ENCODE results near the gene DISP3. TPM values are rescaled to one million over a fixed set of nuclear protein-coding genes. Genes with fewer than 3 reads are reported as not detected.

DISP3 gene
- total and polyA plus RNA-seq, 9 donors = 0.08 to 0.36 (median 0.23) TPM; not detected in 5

- DNase-seq = no peak
- H3K9me3 ChIP-seq = no peaks in the 10 kb centered on the region
- WGBS, 3 donors = 52 to 61% (median 55%) methylated on average over 16 of the region's 16 CpGs
- H3K27ac ChIP-seq = no peak overlapping the region
- TF ChIP-seq POLR2A (IDR thresholded peaks at IDR 0.05) (no peak), EP300 (IDR thresholded peaks at IDR 0.05) (no peak)
- TF ChIP-seq, protein P1, sequence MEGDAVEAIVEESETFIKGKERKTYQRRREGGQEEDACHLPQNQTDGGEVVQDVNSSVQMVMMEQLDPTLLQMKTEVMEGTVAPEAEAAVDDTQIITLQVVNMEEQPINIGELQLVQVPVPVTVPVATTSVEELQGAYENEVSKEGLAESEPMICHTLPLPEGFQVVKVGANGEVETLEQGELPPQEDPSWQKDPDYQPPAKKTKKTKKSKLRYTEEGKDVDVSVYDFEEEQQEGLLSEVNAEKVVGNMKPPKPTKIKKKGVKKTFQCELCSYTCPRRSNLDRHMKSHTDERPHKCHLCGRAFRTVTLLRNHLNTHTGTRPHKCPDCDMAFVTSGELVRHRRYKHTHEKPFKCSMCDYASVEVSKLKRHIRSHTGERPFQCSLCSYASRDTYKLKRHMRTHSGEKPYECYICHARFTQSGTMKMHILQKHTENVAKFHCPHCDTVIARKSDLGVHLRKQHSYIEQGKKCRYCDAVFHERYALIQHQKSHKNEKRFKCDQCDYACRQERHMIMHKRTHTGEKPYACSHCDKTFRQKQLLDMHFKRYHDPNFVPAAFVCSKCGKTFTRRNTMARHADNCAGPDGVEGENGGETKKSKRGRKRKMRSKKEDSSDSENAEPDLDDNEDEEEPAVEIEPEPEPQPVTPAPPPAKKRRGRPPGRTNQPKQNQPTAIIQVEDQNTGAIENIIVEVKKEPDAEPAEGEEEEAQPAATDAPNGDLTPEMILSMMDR (IDR thresholded peaks at IDR 0.05) = no peak
- intact Hi-C loops (cut with DNase I) = no loop called here
- no peaks in the 10 kb centered on the region for H3K36me3 ChIP-seq
- H3K4me3 ChIP-seq = no peak overlapping the region
- no peaks in the 10 kb centered on the region for H3K27me3 ChIP-seq
- no peaks in the 10 kb centered on the region for H3K4me1 ChIP-seq (ENCODE audit: insufficient read depth)
Measured at GRCh38 chr1:11566042-11566850, 87.3 kb downstream of the DISP3 start.

- no peak overlapping the region for H3K4me3 ChIP-seq
- no peaks in the 10 kb centered on the region for H3K9me3 ChIP-seq
- intact Hi-C loops (cut with DNase I) = no loop called here
- WGBS, 3 donors = 79 to 83% (median 80%) methylated on average over 11 of the region's 11 CpGs
- H3K27me3 ChIP-seq = no peaks in the 10 kb centered on the region
- TF ChIP-seq EP300 (IDR thresholded peaks at IDR 0.05) = no peak
- TF ChIP-seq POLR2A (IDR thresholded peaks at IDR 0.05) = no peak
- TF ChIP-seq, protein P1 (IDR thresholded peaks at IDR 0.05) = no peak
- no peak overlapping the region for H3K27ac ChIP-seq
- no peaks in the 10 kb centered on the region for H3K4me1 ChIP-seq (ENCODE audit: insufficient read depth)
- no peak for DNase-seq
- H3K36me3 ChIP-seq = no peaks in the 10 kb centered on the region
Measured at GRCh38 chr1:11567244-11568065, 88.5 kb downstream of the DISP3 start.

GRCh38 chr1:11568687-11569086, 89.7 kb downstream of the DISP3 start:
- H3K36me3 ChIP-seq = no peaks in the 10 kb centered on the region
- no peaks in the 10 kb centered on the region for H3K4me1 ChIP-seq (ENCODE audit: insufficient read depth)
- no peaks in the 10 kb centered on the region for H3K27me3 ChIP-seq
- TF ChIP-seq EP300 (IDR thresholded peaks at IDR 0.05) = no peak
- TF ChIP-seq, protein P1 (IDR thresholded peaks at IDR 0.05) = no peak
- TF ChIP-seq POLR2A (IDR thresholded peaks at IDR 0.05) = no peak
- no peaks in the 10 kb centered on the region for H3K9me3 ChIP-seq
- H3K4me3 ChIP-seq = no peak overlapping the region
- no peak for DNase-seq
- intact Hi-C loops (cut with DNase I) = no loop called here
- H3K27ac ChIP-seq = no peak overlapping the region
- WGBS, 3 donors = 51 to 69% (median 62%) methylated on average over 8 of the region's 8 CpGs

- Histone ChIP-seq H3K9me3 (no peaks in the 10 kb centered on the region), H3K4me1 (ENCODE audit: insufficient read depth) (no peaks in the 10 kb centered on the region), H3K4me3 (no peak overlapping the region), H3K27me3 (no peaks in the 10 kb centered on the region), H3K27ac (no peak overlapping the region), H3K36me3 (no peaks in the 10 kb centered on the region)
- intact Hi-C loops (cut with DNase I) = no loop called here
- WGBS, 3 donors = 67 to 70% (median 70%) methylated on average over 14 of the region's 14 CpGs
- no peak for TF ChIP-seq EP300 (IDR thresholded peaks at IDR 0.05)
- TF ChIP-seq POLR2A (IDR thresholded peaks at IDR 0.05) = no peak
- TF ChIP-seq, protein P1 (IDR thresholded peaks at IDR 0.05) = no peak
- DNase-seq = no peak
Measured at GRCh38 chr1:11569551-11569950, 90.6 kb downstream of the DISP3 start.

Measured in ovary (tissue), 9 donors.